ENCODE data around the gene FSTL3. TPM values are rescaled to one million over a fixed set of nuclear protein-coding genes. Genes with fewer than 3 reads are reported as not detected.

Gene FSTL3
- polyA plus RNA-seq, 1 of the 3 experiments (the other 2 are of a cell fraction), result 64.4 TPM

DNA sequence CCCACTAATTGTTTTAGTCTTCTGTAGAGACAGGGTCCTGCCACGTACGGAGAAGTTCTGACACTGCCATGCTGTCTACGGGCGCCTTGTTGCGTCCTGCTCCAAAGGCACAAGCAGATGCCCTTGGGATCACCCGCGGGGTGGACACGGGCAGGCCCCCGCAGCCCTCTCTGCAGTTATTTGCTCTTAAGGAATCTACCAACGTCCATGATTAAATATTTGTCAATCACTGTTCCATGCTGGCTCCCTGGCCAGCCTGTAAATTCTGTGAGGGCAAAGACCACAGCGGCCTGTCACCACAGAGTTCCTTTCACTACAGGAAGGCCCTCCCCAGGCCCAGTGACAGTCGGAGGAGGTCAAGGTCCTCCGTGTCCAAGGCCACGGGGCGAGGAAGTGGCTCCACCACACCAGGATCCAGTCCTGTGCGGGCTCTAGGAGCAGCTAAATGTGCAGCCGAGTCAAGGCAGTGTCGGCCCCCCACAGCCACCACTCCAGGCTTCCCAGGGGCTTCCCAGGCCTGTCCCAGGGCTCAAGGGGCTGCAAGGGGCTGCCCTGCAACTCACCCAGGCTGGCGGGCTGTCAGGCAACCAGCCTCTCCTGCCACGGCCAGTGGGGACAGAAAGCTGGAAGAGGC is 15.3 kb upstream of the FSTL3 start:
- CTCF ChIA-PET, result interaction anchor here (1.0 kb wide), 1 partner anchor 75 kb away, joined by 4 read pairs; no protein-coding TSS in a partner anchor
- H3K9me3 ChIP-seq, result no peaks in the 10 kb centered on the region

More for the DNA sequence above, 15.3 kb upstream of the FSTL3 start:
- H2AFZ ChIP-seq (ENCODE audit: low read depth), result no peak overlapping the region
- peaks cover 66% of the 10 kb centered on the region for H4K20me1 ChIP-seq (ENCODE audit: insufficient read depth)
- 76% methylated on average over 12 of the region's 20 CpGs for WGBS (ENCODE audit: low lambda C conversion rate)
- TF ChIP-seq POLR2AphosphoS5 (IDR thresholded peaks at IDR 0.05; ENCODE audit: low read depth, low read length), result no peak
- no peak for TF ChIP-seq MEF2A (IDR thresholded peaks at IDR 0.05; ENCODE audit: borderline replicate concordance, low read depth)
- no peak for TF ChIP-seq GABPA (IDR thresholded peaks at IDR 0.05; ENCODE audit: low read depth)
- no peak for TF ChIP-seq ELF1 (IDR thresholded peaks at IDR 0.05)
- TF ChIP-seq, protein P1, sequence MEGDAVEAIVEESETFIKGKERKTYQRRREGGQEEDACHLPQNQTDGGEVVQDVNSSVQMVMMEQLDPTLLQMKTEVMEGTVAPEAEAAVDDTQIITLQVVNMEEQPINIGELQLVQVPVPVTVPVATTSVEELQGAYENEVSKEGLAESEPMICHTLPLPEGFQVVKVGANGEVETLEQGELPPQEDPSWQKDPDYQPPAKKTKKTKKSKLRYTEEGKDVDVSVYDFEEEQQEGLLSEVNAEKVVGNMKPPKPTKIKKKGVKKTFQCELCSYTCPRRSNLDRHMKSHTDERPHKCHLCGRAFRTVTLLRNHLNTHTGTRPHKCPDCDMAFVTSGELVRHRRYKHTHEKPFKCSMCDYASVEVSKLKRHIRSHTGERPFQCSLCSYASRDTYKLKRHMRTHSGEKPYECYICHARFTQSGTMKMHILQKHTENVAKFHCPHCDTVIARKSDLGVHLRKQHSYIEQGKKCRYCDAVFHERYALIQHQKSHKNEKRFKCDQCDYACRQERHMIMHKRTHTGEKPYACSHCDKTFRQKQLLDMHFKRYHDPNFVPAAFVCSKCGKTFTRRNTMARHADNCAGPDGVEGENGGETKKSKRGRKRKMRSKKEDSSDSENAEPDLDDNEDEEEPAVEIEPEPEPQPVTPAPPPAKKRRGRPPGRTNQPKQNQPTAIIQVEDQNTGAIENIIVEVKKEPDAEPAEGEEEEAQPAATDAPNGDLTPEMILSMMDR (IDR thresholded peaks at IDR 0.05), result no peak
- TF ChIP-seq TEAD4 (IDR thresholded peaks at IDR 0.05; ENCODE audit: borderline replicate concordance, insufficient read depth), result no peak
- TF ChIP-seq TAF1 (IDR thresholded peaks at IDR 0.05; ENCODE audit: borderline replicate concordance, low read depth, low read length), result no peak
- TF ChIP-seq USF2 (IDR thresholded peaks at IDR 0.05; ENCODE audit: borderline replicate concordance, low read depth, low read length), result no peak
- no peak for TF ChIP-seq EZH2phosphoT487 (IDR thresholded peaks at IDR 0.05; ENCODE audit: borderline replicate concordance, low read depth)
- TF ChIP-seq FOXJ3 (CRISPR knock-in tag; IDR thresholded peaks at IDR 0.05), result no peak
- TF ChIP-seq, protein P2, sequence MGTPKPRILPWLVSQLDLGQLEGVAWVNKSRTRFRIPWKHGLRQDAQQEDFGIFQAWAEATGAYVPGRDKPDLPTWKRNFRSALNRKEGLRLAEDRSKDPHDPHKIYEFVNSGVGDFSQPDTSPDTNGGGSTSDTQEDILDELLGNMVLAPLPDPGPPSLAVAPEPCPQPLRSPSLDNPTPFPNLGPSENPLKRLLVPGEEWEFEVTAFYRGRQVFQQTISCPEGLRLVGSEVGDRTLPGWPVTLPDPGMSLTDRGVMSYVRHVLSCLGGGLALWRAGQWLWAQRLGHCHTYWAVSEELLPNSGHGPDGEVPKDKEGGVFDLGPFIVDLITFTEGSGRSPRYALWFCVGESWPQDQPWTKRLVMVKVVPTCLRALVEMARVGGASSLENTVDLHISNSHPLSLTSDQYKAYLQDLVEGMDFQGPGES (IDR thresholded peaks at IDR 0.05; ENCODE audit: low read depth, low read length), result no peak
- TF ChIP-seq NRF1 (IDR thresholded peaks at IDR 0.05; ENCODE audit: low read depth, low read length), result no peak
- TF ChIP-seq FOSL2 (IDR thresholded peaks at IDR 0.05; ENCODE audit: borderline replicate concordance, low read depth), result no peak
- peak overlapping the region; percentile 99 for H3K4me2 ChIP-seq
- H3K27ac ChIP-seq (ENCODE audit: low read depth in 2 of 2, low read length in 1 of 2), result no peak overlapping the region
- no peaks in the 10 kb centered on the region for H3K27me3 ChIP-seq (ENCODE audit: insufficient read depth)
- H3K79me2 ChIP-seq (ENCODE audit: insufficient read depth), result peaks cover 73% of the 10 kb centered on the region
- H3K9me2 ChIP-seq, result no peaks in the 10 kb centered on the region
- H3K4me3 ChIP-seq (ENCODE audit: low read depth in 2 of 2, low read length in 1 of 2), result peak overlapping the region; percentile 86 to 96
- peaks cover 0 to 9% of the 10 kb centered on the region in 2 experiments for H3K36me3 ChIP-seq (replicated peaks in 1 of 2; ENCODE audit: control insufficient read depth in 1 of 2, insufficient read depth in 2 of 2, low read length in 1 of 2)
- DNase-seq, result no peak
- peak overlapping the region; percentile 97; the same call in 1 of the 2 replicates for H3K9ac ChIP-seq
- POLR2A ChIA-PET, result interaction anchor here (0.9 kb wide), 1 partner anchor 20 kb away, joined by 3 read pairs; no protein-coding TSS in a partner anchor
- H3K4me1 ChIP-seq (ENCODE audit: control insufficient read depth in 1 of 2, insufficient read depth in 2 of 2, low read depth in 1 of 2, low read length in 1 of 2), result peaks cover 7 to 32% of the 10 kb centered on the region in 2 experiments; a peak in 2 of 4 replicates
- peaks cover 4% of the 10 kb centered on the region for H3F3A ChIP-seq (replicated peaks; ENCODE audit: insufficient read depth)
